WERI-Rb-1 (cell line): ENCODE measurements around the gene ABHD17B.

Source experiments
- DNase-seq: peaks from one replicate; pipeline ENCODE4 v3.0.0-alpha.2; 2020
- H3K27ac ChIP-seq: fragments of 250-450 bp; sonication (Bioruptor Pico); 2 replicates; pipeline ENCODE4 v1.5.1; 2020; ENCODE audit warnings: mild to moderate bottlenecking, moderate library complexity
- H3K27me3 ChIP-seq: fragments of 250-450 bp; sonication (Bioruptor Pico); 2 replicates; pipeline ENCODE4 v1.5.1; 2021; ENCODE audit warnings: mild to moderate bottlenecking, low read depth, moderate library complexity; ENCODE audit not compliant: insufficient read depth, severe bottlenecking
- H3K36me3 ChIP-seq: fragments of 250-450 bp; sonication (Bioruptor Pico); 2 replicates; pipeline ENCODE4 v1.5.1; 2020; ENCODE audit warnings: mild to moderate bottlenecking, moderate library complexity
- H3K4me3 ChIP-seq: 2 replicates; pipeline ENCODE4 v1.5.1; 2011; ENCODE audit warnings: low read depth, mild to moderate bottlenecking, control low read depth, low read length
- H3K9me3 ChIP-seq: fragments of 250-450 bp; sonication (Bioruptor Pico); 2 replicates; pipeline ENCODE4 v1.5.1; 2021; ENCODE audit warnings: mild to moderate bottlenecking, moderate library complexity; ENCODE audit not compliant: severe bottlenecking
- CTCF ChIP-seq: IDR thresholded peaks from 2 replicates; pipeline ENCODE4 v1.5.1; 2011; ENCODE audit warnings: low read depth, mild to moderate bottlenecking, control low read depth, inconsistent platforms, low read length

Gene ABHD17B

GRCh38 chr9:71816916-71817451 is 94.0 kb downstream of the ABHD17B start:
- DNase-seq, result no peak
- no peaks in the 10 kb centered on the region for H3K27me3 ChIP-seq
- H3K4me3 ChIP-seq, result no peak overlapping the region
- H3K36me3 ChIP-seq, result no peaks in the 10 kb centered on the region
- TF ChIP-seq CTCF, result no peak
- no peaks in the 10 kb centered on the region for H3K9me3 ChIP-seq
- no peak overlapping the region for H3K27ac ChIP-seq
